ENCODE results near the gene KRT76. TPM values are rescaled to one million over a fixed set of nuclear protein-coding genes. Genes with fewer than 3 reads are reported as not detected.
"Not testable (repeated sequence)": the region's sequence is repeated elsewhere in the genome, so short reads cannot be mapped to it uniquely, and the experiment has no call there.

The KRT76 gene
- polyA plus RNA-seq, 1 donor, result not detected

DNA sequence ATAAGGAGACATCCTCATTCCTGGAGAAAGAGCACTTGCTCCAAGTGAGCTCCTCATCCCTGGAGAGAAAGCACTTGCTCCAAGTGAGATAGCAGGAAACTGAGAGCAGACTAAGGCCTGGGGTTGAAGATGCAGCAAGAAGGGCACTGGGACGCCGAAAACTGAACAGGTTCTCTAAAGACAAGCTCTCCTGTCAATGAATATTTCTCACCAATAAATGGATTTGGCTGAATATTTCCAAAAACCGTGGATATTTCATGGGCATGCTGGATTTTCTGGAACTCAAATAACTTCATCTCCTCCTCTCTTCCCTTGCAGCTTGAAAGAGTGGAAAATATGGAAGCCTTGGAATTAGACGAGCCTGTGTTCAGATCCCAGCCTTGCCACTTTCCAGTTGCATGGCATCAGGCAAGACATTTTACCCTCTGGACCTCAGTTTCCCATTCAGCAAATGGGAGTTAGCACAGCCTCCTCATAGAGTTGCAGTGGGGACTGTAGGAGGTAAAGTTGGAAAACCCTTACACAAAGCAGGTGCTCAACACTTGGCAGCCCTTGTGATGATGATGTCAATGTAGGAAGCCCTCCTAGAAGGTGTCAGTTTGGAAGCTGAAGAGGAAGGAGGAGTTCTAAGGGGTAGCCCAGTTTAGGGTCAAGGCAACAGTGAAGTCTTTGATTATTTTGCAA is 4.4 kb upstream of the KRT76 start:
- DNase-seq (ENCODE audit: low read depth), result no peak

DNA sequence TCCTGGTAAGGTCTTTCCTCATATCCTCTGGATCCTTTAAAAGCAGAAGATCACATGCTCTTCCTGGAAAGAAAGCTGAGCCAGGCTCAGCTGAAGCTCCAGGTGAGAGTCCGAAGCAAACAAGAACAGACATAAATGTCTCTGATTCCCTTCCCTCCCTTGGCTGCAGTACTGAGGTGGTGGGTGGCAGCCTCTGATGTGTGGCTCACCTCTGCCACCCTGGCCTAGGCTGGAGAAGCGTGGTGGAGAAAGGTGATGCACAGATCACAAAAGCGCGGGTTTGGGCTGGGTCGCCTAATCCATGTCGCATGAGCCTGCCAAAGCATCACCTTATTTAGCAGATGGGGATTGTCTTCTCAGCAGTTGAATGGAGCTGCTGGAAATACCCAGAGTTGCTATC is 2.8 kb upstream of the KRT76 start:
- DNase-seq (ENCODE audit: low read depth), result no peak

DNA sequence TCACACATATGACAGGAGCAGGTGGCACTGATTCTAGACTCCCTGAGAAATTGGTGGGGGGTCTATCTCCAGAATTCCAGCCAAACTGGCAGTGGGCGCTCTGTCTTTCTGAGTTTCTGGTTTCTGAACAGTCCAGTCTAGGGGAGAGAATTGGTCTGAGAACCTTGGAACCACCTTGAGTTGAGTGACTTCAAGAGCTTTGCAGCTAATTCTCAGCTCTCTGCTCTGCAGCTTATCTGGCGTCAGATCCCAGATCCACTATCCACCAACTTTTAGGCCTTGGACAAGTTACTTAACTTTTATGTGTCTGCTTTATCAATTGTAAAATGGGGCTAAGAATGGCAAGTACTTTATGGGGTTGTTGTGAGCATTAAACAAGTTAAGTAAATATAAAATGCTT is 1.7 kb upstream of the KRT76 start:
- DNase-seq (ENCODE audit: low read depth), result no peak

DNA sequence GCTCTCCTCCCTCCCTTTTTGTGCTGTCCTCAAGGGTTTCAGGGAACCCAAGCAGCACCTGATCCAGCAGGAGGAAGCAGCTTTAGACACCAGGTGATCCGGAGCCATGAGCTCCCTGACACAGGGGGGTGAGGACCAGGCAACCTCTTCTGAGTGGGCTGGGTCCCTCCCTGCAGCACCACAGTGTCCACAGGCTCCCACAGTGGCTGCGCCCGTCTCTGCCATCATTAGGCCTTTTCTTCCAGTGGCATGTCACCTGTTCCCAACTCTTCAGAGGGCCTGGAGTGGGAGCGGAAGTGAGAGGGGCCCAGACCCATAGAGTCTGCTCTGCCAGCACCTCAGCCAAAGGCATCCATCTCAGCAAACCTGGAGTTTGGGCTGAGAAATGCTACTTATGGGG is 421 bp upstream of the KRT76 start:
- DNase-seq (ENCODE audit: low read depth), result no peak

DNA sequence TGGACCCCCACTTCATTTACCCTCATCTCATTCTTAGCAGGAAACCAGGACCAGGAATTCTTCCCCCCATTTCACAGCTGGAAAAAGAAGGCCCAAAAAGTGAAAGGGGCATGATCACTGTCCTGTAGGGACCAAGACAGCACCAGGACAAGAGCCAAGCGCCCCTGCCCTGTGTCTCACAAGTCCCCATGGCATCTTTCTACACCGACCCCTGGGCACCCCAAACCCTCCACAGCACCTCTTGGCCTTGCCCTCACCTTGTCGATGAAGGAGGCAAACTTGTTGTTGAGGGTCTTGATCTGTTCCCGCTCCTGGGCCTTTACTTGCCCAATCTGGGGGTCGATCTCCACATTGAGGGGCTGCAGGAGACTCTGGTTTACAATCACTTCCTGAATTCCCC is 710 bp downstream of the KRT76 start:
- no peak for DNase-seq (ENCODE audit: low read depth)

DNA sequence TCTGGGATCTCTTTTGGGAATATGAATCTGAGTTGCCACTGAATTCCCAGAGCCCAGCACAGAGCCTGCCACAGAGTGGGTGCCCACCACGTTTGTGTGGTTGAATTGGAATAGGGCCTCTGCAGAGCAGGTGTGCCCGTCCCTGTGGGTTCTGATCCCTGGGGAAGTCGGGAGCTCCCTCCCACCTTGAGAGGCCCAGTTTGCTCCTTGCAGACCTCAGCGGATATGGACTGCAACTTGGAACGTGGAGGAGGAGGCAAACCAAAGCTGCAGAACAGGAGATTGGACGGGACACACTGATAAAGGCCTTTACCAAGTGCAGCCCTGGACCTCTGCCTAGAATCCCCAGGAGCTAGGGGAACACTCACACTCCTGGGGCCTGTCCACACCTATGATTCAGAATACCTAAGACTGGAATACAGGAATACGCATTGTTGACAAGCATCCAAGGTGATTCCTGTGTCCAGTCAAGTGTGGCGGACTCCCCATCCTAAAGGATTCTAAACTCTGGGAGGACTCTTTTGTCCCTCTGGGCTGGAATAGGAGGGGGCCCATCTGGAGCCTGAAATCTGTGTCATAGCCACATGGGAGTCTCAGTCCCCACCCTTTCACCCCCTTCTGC is 2.4 kb downstream of the KRT76 start:
- DNase-seq (ENCODE audit: low read depth), result no peak

DNA sequence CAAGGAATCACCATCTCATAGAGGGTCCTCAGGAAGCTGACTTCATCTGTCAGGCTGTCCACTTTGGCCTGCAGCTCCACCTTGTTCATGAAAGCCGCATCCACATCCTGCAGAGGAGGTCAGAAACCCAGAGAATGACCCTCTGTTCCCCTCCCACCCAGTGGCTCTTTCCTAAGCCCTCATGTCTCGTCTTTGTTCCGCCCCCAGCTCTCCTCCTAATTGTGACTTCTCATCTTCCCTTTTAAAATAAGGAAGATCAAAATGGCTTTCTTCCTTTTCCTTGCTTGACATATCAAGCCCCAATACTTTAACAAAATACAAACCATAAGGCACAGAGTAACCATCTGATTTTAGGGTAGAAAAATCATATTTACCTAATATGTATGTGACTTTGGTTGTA is 4.4 kb downstream of the KRT76 start:
- DNase-seq (ENCODE audit: low read depth), result no peak

DNA sequence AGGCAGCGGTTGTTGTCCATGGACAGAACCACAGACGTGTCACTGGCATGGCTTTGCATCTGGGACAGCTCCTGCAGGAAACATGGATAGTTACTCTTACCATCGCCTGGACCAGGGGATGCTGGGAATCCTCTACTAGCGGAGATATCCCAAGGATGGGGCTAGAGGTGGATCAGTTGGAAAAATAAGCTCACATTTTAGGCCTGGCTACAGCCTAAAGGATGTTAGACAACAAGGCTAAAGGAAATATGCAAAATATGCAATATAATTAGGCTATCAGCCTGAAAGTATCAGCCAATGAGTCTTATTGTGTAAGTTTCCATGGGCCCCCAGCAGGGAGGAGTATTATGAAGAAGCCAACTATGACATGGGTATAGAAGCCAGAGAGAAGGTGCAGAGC is 5.0 kb downstream of the KRT76 start:
- DNase-seq (ENCODE audit: low read depth), result no peak

DNA sequence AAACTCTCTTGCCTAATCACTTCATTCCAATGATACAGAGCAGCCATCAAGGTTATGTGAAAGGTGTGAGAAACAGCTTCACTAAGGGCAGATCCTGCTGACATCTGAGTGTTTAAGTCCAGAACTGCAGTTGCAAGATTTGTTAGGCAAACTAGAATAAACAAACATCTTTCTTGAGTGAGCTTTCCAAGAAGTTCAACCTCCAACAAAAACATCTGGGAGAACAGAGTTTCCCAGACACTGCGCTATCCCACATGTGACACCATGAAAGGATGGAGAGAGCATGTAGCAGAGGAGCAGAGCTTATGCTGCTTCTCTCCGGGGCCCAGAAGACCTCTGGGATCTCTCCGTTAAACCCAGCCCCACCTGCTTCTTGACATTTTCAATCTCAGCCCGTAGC is 5.6 kb downstream of the KRT76 start:
- DNase-seq (ENCODE audit: low read depth), result no peak

DNA sequence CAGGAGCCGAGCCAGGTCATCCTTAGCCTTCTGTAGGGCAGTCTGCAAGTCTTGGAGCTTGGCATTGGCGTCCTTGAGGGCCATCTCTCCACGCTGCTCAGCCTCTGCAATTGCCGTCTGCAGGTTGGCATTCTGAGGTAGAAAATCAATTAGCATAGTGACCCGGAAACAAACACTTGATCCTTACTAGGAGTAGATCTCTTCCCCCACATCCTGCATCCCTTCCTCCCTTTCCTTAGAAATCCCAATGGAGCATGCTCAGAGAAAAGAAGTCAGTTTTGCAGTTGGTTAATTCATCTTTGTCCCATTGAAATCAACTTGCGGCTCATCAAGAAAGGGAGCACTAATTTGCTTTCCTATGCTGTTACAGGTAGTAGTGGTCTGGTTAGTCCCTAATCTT is 6.1 kb downstream of the KRT76 start:
- no peak for DNase-seq (ENCODE audit: low read depth)

DNA sequence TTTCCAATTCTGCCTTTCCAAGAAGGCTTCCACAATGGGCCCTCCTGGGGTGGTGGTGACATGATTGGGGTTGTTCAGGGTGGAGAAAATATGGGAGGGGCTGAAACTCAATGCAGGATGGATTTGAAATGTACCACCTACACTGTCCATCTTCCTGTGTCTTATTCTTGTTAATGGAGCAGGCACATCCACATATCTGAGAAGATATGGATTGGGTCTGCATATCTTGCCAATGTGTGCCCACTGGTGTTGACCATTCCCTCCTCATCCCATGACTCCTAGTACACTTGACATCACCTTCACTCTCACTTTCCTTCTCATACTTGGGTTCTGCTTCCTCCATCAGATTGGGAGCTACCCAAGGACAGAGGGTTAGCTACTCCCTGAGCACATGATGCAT is 7.2 kb downstream of the KRT76 start:
- no peak for DNase-seq (ENCODE audit: low read depth)

DNA sequence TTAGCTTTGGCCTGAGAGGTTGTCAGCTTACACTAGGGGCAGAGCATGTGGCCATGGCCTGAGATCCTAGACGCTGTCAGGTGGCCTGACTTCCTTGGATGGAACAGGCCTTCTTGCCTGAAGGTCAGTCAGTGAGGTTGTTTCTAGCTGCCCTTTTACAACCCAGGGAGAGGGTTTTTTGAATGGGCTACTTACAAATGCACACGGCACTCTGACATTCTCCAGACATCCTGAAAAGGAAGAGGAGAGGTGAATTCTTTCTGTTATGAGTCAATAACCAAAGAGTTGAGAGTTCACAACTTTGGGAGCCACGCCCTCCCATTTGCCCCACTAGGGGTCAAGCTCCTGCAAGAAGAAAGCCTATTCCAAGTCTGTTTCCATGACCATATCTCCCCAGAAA is 7.8 kb downstream of the KRT76 start:
- no peak for DNase-seq (ENCODE audit: low read depth)

DNA sequence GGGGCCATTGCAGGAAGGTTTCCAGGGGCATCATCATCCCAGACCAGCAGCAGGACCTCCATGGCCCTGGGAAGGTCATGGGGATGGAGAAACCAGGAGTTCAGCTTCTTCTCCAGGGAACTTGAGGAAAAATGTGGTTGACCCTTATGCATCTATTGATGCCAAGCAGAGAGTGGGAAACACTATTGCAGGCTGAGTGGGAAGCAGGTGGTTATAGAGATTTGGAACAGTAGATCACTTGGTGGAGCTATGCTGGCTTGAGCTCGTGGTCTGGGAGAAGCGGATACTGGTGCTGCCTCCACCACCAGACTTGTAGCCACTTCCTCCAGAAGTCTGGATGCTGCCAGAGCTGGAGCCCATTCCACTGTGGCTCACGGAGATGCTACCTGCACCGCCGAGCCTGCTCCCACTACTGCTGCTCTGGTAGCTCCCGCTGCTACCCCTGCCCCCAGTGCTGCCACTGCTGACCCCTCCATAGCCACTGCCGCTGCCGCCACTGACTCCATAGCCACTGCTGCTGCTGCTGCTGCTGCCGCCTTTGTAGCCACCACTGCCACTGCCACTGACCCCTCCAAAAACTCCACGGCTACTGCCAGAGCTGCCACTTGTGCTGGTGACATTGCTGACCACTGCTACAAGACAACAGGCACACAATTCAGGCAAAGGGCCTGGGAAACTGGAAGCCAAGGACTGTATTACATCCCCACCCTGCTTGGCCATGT is 8.5 kb downstream of the KRT76 start:
- no peak for DNase-seq (ENCODE audit: low read depth)

DNA sequence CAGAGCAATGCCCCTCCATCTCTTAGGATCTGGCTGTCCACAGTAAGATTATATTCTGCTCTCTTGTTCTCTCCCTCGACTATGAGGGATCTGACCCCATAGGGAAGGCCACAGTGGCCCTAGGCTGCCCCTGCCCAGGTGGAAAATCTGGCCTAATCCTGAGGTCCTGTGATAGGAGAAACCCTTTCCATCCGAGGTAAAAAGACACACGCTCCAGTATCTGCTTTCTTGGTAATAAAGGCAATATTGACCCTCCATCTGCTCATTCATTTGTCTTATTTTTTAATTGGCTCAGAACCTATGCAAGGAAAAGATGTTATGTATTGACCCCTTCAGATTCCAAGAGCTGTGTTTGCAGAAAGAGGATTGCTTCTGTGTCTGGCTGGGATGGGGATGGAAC is 9.7 kb downstream of the KRT76 start:
- DNase-seq (ENCODE audit: low read depth), result no peak

DNA sequence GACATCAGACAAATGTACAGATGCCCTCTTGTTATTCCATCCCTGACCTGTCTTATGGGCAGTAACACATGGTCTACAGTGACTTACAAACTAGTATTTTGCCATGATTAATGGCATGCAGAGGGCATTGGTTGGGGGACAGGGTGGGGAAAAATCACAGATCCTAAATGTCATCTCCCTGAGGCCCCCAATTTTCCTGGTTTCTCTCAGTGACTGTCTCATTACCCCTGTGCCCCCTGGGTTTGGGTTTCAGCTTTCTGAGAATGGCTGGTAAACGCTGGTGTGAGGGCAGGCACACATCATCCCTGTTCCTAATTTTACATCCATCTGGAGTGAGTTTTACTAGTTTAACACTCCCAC is 10.1 kb downstream of the KRT76 start:
- DNase-seq (ENCODE audit: low read depth), result no peak

DNA sequence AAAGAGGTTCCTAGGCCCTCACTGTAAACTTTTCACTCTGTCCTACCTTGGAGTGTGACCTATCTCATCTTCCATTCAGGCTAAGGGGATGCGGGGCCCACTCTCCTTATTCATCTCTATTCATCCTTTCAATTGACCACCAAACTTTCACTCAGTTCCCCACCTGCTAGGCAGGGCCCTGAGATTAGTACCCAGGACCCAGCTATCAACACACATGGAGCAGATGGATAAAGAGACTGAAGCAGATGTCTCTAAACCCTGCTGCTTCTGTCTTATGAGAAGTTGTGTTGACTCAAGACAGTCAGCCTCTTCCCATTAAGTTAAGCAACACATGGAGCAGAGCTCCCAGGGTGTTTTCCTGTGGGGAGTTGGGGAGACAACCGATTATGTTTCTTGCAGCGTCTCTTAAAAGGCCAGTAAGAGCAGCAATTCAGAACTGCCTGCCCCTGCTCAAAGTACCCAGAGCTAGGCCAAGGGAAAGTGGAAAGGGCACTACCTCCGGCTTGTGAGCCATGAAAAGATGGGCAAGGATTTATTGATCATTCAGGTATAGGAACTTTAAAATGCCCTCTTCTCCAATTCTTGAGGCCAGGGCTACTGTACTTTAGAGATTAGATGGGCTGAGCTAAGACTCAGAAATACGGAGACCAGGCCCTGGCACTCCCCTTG is 10.7 kb downstream of the KRT76 start:
- DNase-seq (ENCODE audit: low read depth), result no peak

DNA sequence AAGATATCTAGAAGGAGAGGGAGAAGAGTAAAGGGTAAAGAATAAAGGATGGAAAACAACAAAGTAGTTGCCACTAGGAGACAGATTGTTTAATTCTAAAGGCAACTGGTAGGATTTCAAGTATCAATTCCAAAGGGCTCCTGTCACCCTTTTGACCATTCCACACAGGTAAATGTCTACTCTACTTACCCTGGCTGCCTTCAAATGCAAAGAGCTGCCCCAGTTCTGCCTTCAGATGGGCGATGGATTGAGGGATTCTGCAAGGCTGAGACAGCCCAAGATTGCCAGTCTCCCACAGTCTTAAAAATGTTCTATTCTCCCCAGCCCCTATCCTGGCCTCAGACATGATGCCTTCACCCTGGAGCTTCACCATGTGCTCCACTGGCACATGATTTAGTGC is 11.4 kb downstream of the KRT76 start:
- DNase-seq (ENCODE audit: low read depth), result no peak

DNA sequence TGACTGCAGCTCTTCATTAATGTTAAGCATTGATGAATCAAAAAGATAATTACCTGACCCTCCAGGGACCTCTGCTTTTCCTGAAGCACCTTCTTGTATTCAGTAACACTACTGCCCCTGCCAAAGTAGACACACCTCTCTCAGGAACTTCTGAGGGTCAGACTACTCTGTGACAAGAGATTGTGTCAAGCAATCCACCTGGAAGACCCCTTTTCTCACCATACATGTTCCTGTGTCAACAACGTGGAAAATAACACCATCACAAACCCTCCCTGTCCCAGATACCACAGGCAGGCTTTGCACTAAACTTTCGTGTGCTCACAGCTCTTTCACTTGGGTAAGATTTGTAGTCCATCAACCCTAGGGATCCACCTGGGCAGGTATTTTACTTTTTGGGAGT is 13.2 kb downstream of the KRT76 start:
- DNase-seq (ENCODE audit: low read depth), result no peak

DNA sequence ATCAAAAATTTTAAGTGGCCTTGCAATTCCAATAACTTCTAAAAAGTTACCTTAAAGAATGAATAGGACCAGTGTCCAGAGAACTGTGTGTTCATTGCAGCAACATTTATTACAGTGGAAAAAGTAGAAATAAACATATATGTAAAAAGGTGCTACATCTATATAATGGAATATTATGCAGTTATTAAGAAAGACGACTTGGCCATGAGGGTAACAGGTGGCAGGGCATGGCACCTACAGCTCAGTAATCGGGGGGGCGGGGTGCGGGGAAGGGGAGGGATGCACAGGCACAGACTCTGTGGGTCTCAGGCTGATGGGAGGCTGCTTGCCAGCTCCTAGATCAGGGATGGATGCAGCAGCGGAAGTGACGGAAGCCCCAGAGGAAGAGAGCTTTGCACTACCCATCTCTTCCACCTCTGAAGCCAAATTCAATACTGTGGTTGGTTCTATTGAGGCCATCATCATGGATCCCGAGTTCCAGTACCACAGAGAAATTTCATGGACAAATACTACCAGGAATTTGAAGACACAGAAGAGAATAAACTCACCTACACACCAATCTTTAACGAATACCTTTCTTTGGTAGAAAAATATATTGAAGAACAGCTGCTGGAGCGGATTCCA is 14.0 kb downstream of the KRT76 start:
- DNase-seq (ENCODE audit: low read depth), result no peak

DNA sequence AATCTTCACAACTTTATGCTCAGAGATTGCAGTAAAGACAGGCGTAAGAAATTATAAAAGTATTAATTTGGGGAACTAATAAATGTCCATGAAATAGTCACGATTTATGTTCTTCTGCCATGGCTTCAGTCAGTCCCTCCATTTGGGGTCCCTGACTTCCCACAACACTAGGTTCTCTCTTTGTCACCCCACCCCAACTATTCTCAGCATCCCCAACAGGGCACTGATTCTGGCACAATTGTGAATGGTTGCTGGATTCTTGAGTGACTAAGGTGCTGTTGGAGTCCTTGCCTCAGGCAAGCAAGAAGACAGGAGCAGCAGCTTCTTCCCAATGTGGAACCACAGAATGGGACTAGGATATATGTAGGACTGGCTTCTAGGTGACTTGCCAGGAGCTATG is 15.3 kb downstream of the KRT76 start:
- no peak for DNase-seq (ENCODE audit: low read depth)

DNA sequence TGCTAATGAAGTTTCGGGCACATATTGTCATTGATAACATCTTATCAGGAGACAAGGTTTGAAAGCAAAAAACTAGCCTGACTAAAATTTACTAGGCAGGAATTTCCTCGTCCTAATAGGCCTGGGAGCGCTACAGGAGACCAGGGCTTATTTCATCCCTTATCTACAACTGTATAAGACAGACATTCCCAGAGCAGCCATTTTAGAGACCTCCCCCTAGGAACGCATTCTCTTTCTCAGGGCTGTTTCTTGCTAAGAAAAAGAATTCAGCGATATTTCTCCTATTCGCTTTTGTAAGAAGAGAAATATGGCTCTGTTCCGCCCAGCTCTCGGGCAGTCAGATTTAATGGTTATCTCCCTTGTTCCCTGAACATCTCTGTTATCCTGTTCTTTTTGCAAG is 15.9 kb downstream of the KRT76 start:
- not testable (repeated sequence) for DNase-seq (ENCODE audit: low read depth)

DNA sequence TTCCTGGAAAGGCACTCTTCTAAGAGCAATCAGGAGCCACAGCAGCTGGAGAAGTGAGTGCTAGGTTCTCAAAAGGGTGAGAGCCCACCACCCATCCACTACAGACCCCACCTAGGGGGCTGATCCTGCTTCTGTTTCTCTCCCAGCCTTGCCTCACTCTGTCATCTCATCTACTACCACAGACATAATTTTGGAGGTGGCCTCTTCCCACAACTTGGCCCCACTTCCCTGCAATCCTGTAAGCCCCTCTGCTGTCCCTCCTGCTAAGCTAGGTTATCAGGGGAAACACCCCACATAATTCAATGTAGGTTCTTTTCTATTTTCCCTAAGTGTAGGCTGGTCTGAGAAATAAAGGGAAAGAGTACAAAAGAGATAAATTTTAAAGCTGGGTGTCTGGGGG is 16.5 kb downstream of the KRT76 start:
- DNase-seq (ENCODE audit: low read depth), result no peak

All from forelimb muscle (tissue), 1 donor.